HepG2 (cell line): Measurements from ENCODE around the gene RBBP6.
"Not testable (repeated sequence)": the region's sequence is repeated elsewhere in the genome, so short reads cannot be mapped to it uniquely, and the experiment has no call there.

Experiments
- ATF7-NPFF ChIP-seq: sonication (generic); formaldehyde crosslinking; IDR thresholded peaks from 2 replicates; pipeline ENCODE4 v1.8.1; 2023; ENCODE audit warnings: mild to moderate bottlenecking, low read depth, missing genetic modification reagents, moderate library complexity
- CC2D1A ChIP-seq: sonication (generic); formaldehyde crosslinking; IDR thresholded peaks from 2 replicates; pipeline ENCODE4 v1.8.1; 2023; ENCODE audit warnings: mild to moderate bottlenecking, missing genetic modification reagents
- GTF2F1 ChIP-seq: fragments of 150-350 bp; IDR thresholded peaks from 2 replicates; pipeline ENCODE4 v1.6.1; 2014; ENCODE audit warnings: low read length
- NONO ChIP-seq, 2 experiments: fragments of 450-650 bp in 1 of 2; sonication (generic) in 1 of 2; formaldehyde crosslinking in 1 of 2; IDR thresholded peaks in 1 of 2; conservative IDR thresholded peaks in 1 of 2; 2 replicates each; pipeline versions ENCODE4 v1.6.1 to v1.8.0; 2017 to 2022; ENCODE audit warnings: mild to moderate bottlenecking in 1 of 2, missing genetic modification reagents in 1 of 2, moderate library complexity in 1 of 2
- ZNF121 ChIP-seq: sonication (generic); formaldehyde crosslinking; IDR thresholded peaks from 2 replicates; pipeline ENCODE4 v1.5.0; 2020; ENCODE audit warnings: mild to moderate bottlenecking, missing genetic modification reagents
- ZNF263 ChIP-seq: sonication (generic); formaldehyde crosslinking; IDR thresholded peaks from 2 replicates; pipeline ENCODE4 v1.4.0; 2020; ENCODE audit warnings: missing genetic modification reagents
- ZNF44 ChIP-seq: sonication (generic); formaldehyde crosslinking; IDR thresholded peaks from 2 replicates; pipeline ENCODE4 v1.5.1; 2020; ENCODE audit warnings: mild to moderate bottlenecking, missing genetic modification reagents
- TF ChIP-seq, protein P1 (sequence below): sonication (generic); formaldehyde crosslinking; IDR thresholded peaks from 2 replicates; pipeline ENCODE4 v1.5.0; 2020; ENCODE audit warnings: mild to moderate bottlenecking, missing genetic modification reagents, moderate library complexity
- TF ChIP-seq, protein P2 (sequence below): sonication (generic); formaldehyde crosslinking; IDR thresholded peaks from 2 replicates; pipeline ENCODE4 v1.5.1; 2020; ENCODE audit warnings: missing genetic modification reagents, mild to moderate bottlenecking, borderline replicate concordance
- TF ChIP-seq, protein P3 (sequence below): sonication (generic); formaldehyde crosslinking; IDR thresholded peaks from 2 replicates; pipeline ENCODE4 v1.4.0; 2020; ENCODE audit warnings: missing genetic modification reagents
- TF ChIP-seq, protein P4 (sequence below): sonication (generic); formaldehyde crosslinking; IDR thresholded peaks from 2 replicates; pipeline ENCODE4 v1.5.1; 2020; ENCODE audit warnings: mild to moderate bottlenecking, missing genetic modification reagents, borderline replicate concordance
- TF ChIP-seq, protein P5 (sequence below): sonication (generic); formaldehyde crosslinking; IDR thresholded peaks from 2 replicates; pipeline ENCODE4 v1.4.0; 2020; ENCODE audit warnings: missing genetic modification reagents
- TF ChIP-seq, protein P6 (sequence below): IDR thresholded peaks from 2 replicates; pipeline ENCODE4 v1.6.1; 2012; ENCODE audit warnings: inconsistent platforms
- TF ChIP-seq, protein P7 (sequence below): sonication (generic); formaldehyde crosslinking; IDR thresholded peaks from 2 replicates; pipeline ENCODE4 v1.4.0; 2020; ENCODE audit warnings: missing genetic modification reagents, borderline replicate concordance

DNA sequence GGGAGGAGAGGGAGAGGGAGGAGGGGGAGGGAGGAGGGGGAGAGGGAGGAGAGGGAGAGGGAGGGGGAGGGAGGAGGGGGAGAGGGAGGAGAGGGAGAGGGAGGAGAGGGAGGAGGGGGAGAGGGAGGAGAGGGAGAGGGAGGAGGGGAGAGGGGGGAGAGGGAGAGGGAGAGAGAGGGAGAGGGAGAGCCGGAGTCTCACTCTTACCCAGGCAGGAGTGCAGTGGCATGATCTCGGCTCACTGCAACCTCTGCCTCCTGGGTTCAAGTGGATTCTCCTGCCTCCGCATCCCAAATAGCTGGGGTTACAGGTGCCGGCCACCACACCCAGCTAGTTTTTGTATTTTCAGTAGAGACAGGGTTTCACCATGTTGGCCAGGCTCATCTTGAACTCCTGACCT, 36.4 kb downstream of the RBBP6 start:
- TF ChIP-seq, protein P1, sequence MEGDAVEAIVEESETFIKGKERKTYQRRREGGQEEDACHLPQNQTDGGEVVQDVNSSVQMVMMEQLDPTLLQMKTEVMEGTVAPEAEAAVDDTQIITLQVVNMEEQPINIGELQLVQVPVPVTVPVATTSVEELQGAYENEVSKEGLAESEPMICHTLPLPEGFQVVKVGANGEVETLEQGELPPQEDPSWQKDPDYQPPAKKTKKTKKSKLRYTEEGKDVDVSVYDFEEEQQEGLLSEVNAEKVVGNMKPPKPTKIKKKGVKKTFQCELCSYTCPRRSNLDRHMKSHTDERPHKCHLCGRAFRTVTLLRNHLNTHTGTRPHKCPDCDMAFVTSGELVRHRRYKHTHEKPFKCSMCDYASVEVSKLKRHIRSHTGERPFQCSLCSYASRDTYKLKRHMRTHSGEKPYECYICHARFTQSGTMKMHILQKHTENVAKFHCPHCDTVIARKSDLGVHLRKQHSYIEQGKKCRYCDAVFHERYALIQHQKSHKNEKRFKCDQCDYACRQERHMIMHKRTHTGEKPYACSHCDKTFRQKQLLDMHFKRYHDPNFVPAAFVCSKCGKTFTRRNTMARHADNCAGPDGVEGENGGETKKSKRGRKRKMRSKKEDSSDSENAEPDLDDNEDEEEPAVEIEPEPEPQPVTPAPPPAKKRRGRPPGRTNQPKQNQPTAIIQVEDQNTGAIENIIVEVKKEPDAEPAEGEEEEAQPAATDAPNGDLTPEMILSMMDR (CRISPR knock-in tag), result not testable (repeated sequence)
- TF ChIP-seq, protein P2, sequence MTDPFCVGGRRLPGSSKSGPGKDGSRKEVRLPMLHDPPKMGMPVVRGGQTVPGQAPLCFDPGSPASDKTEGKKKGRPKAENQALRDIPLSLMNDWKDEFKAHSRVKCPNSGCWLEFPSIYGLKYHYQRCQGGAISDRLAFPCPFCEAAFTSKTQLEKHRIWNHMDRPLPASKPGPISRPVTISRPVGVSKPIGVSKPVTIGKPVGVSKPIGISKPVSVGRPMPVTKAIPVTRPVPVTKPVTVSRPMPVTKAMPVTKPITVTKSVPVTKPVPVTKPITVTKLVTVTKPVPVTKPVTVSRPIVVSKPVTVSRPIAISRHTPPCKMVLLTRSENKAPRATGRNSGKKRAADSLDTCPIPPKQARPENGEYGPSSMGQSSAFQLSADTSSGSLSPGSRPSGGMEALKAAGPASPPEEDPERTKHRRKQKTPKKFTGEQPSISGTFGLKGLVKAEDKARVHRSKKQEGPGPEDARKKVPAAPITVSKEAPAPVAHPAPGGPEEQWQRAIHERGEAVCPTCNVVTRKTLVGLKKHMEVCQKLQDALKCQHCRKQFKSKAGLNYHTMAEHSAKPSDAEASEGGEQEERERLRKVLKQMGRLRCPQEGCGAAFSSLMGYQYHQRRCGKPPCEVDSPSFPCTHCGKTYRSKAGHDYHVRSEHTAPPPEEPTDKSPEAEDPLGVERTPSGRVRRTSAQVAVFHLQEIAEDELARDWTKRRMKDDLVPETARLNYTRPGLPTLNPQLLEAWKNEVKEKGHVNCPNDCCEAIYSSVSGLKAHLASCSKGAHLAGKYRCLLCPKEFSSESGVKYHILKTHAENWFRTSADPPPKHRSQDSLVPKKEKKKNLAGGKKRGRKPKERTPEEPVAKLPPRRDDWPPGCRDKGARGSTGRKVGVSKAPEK (CRISPR knock-in tag), result not testable (repeated sequence)
- TF ChIP-seq ATF7-NPFF (CRISPR knock-in tag); ZNF263; GTF2F1; NONO (IDR thresholded peaks at IDR 0.05); NONO (CRISPR knock-in tag; conservative IDR thresholded peaks at IDR 0.05); ZNF121 (CRISPR knock-in tag); CC2D1A; ZNF44 (CRISPR knock-in tag): not testable (repeated sequence)
- TF ChIP-seq, protein P3, sequence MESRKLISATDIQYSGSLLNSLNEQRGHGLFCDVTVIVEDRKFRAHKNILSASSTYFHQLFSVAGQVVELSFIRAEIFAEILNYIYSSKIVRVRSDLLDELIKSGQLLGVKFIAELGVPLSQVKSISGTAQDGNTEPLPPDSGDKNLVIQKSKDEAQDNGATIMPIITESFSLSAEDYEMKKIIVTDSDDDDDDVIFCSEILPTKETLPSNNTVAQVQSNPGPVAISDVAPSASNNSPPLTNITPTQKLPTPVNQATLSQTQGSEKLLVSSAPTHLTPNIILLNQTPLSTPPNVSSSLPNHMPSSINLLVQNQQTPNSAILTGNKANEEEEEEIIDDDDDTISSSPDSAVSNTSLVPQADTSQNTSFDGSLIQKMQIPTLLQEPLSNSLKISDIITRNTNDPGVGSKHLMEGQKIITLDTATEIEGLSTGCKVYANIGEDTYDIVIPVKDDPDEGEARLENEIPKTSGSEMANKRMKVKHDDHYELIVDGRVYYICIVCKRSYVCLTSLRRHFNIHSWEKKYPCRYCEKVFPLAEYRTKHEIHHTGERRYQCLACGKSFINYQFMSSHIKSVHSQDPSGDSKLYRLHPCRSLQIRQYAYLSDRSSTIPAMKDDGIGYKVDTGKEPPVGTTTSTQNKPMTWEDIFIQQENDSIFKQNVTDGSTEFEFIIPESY, result not testable (repeated sequence)
- TF ChIP-seq, protein P4, sequence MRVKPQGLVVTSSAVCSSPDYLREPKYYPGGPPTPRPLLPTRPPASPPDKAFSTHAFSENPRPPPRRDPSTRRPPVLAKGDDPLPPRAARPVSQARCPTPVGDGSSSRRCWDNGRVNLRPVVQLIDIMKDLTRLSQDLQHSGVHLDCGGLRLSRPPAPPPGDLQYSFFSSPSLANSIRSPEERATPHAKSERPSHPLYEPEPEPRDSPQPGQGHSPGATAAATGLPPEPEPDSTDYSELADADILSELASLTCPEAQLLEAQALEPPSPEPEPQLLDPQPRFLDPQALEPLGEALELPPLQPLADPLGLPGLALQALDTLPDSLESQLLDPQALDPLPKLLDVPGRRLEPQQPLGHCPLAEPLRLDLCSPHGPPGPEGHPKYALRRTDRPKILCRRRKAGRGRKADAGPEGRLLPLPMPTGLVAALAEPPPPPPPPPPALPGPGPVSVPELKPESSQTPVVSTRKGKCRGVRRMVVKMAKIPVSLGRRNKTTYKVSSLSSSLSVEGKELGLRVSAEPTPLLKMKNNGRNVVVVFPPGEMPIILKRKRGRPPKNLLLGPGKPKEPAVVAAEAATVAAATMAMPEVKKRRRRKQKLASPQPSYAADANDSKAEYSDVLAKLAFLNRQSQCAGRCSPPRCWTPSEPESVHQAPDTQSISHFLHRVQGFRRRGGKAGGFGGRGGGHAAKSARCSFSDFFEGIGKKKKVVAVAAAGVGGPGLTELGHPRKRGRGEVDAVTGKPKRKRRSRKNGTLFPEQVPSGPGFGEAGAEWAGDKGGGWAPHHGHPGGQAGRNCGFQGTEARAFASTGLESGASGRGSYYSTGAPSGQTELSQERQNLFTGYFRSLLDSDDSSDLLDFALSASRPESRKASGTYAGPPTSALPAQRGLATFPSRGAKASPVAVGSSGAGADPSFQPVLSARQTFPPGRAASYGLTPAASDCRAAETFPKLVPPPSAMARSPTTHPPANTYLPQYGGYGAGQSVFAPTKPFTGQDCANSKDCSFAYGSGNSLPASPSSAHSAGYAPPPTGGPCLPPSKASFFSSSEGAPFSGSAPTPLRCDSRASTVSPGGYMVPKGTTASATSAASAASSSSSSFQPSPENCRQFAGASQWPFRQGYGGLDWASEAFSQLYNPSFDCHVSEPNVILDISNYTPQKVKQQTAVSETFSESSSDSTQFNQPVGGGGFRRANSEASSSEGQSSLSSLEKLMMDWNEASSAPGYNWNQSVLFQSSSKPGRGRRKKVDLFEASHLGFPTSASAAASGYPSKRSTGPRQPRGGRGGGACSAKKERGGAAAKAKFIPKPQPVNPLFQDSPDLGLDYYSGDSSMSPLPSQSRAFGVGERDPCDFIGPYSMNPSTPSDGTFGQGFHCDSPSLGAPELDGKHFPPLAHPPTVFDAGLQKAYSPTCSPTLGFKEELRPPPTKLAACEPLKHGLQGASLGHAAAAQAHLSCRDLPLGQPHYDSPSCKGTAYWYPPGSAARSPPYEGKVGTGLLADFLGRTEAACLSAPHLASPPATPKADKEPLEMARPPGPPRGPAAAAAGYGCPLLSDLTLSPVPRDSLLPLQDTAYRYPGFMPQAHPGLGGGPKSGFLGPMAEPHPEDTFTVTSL (CRISPR knock-in tag), result not testable (repeated sequence)
- TF ChIP-seq, protein P5, sequence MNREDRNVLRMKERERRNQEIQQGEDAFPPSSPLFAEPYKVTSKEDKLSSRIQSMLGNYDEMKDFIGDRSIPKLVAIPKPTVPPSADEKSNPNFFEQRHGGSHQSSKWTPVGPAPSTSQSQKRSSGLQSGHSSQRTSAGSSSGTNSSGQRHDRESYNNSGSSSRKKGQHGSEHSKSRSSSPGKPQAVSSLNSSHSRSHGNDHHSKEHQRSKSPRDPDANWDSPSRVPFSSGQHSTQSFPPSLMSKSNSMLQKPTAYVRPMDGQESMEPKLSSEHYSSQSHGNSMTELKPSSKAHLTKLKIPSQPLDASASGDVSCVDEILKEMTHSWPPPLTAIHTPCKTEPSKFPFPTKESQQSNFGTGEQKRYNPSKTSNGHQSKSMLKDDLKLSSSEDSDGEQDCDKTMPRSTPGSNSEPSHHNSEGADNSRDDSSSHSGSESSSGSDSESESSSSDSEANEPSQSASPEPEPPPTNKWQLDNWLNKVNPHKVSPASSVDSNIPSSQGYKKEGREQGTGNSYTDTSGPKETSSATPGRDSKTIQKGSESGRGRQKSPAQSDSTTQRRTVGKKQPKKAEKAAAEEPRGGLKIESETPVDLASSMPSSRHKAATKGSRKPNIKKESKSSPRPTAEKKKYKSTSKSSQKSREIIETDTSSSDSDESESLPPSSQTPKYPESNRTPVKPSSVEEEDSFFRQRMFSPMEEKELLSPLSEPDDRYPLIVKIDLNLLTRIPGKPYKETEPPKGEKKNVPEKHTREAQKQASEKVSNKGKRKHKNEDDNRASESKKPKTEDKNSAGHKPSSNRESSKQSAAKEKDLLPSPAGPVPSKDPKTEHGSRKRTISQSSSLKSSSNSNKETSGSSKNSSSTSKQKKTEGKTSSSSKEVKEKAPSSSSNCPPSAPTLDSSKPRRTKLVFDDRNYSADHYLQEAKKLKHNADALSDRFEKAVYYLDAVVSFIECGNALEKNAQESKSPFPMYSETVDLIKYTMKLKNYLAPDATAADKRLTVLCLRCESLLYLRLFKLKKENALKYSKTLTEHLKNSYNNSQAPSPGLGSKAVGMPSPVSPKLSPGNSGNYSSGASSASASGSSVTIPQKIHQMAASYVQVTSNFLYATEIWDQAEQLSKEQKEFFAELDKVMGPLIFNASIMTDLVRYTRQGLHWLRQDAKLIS, result not testable (repeated sequence)
- TF ChIP-seq, protein P6, sequence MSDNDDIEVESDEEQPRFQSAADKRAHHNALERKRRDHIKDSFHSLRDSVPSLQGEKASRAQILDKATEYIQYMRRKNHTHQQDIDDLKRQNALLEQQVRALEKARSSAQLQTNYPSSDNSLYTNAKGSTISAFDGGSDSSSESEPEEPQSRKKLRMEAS, result not testable (repeated sequence)
- TF ChIP-seq, protein P7, sequence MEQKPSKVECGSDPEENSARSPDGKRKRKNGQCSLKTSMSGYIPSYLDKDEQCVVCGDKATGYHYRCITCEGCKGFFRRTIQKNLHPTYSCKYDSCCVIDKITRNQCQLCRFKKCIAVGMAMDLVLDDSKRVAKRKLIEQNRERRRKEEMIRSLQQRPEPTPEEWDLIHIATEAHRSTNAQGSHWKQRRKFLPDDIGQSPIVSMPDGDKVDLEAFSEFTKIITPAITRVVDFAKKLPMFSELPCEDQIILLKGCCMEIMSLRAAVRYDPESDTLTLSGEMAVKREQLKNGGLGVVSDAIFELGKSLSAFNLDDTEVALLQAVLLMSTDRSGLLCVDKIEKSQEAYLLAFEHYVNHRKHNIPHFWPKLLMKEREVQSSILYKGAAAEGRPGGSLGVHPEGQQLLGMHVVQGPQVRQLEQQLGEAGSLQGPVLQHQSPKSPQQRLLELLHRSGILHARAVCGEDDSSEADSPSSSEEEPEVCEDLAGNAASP (CRISPR knock-in tag), result not testable (repeated sequence)
